HuH-7 (cell line): ENCODE results near the gene RIMS1.
A peak's percentile ranks its signal among the peaks of the same experiment; 100 is the strongest.

Experiments used
- DNase-seq: peaks from one replicate; pipeline ENCODE4 v3.0.0; 2011; ENCODE audit warnings: low spot score

Gene RIMS1

GRCh38 chr6:72238900-72239299 lies 352.6 kb downstream of the RIMS1 start:
- DNase-seq, result no peak

DNA sequence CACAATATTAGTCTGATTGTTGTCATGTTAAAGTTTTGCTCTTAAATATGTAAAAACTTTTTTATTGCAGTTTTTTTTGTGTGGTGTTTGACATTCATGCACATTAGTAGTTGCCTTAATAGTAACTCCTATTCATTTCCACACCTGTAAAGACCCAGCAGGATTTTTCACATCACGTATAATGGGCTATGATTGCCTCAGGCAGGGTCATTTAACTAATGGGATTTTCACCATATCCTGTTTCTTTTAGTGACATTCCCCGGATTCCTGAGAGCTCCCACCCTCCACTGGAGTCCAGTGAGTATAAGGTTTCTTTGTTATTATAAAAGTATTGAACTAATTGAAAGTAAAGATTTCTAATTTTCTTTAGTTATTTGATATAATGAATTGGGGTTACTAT lies 359.2 kb downstream of the RIMS1 start:
- no peak for DNase-seq

DNA sequence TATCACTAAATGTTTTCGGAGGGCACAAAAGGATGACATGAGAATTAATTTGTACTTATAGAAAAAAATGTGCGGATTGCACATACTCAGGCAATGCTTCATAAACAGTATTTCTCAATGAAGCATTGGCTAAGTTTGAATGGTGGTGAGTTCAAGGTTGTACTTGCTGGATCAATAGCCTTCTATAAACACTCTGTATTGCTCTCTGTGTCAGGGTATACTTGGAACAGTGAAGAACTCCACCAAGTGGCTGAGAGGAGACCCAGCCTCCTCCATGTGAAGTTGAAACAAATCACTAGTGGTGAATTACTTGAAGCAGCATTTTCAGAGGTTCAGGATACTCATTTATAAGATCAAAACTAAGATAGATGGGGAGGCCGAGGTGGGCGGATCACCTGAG lies 360.6 kb downstream of the RIMS1 start:
- DNase-seq, result peak; percentile 3

- no peak for DNase-seq
Measured at GRCh38 chr6:72248621-72249020, 362.3 kb downstream of the RIMS1 start.

GRCh38 chr6:72250664-72251063 lies 364.3 kb downstream of the RIMS1 start:
- DNase-seq, result no peak

- no peak for DNase-seq
Measured at GRCh38 chr6:72260489-72260888, 374.1 kb downstream of the RIMS1 start.

DNA sequence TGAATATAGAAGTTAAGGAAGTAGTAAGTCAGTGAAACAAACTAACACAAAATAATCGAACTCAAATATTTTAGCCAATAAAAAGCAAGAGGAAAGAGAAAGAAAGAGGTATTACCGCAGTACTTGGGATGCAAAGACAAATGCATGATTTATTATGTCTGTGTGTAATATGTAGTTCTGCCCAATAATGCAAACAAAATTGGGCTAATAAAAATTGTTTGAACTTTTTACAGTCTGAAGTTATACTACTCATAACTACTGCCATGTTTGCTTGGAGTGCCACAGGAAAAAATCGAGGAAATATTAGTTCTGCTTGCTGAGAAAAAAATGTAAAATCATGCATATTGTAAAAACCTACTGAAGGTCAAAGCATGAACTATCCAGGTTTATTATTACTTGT lies 375.2 kb downstream of the RIMS1 start:
- no peak for DNase-seq

GRCh38 chr6:72262254-72262653 lies 375.9 kb downstream of the RIMS1 start:
- DNase-seq, result no peak

DNA sequence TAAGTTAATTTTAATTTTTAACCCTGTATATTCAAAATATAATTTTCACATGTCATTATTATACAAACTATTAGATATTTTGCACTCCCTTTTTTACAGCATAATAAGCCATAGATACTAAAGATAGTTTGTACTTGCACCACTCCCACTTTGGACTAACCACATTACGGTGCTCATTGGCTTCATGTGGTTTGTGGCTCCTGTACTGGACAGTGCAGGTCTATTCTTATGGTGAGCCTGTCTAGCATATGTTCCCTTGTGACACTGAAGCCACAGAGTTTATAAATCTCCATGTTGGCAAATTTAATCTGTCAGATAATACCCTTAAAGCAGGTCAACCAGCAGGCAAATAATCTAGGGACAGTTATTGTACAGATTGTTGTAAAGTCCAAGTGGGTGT lies 381.1 kb downstream of the RIMS1 start:
- no peak for DNase-seq

DNA sequence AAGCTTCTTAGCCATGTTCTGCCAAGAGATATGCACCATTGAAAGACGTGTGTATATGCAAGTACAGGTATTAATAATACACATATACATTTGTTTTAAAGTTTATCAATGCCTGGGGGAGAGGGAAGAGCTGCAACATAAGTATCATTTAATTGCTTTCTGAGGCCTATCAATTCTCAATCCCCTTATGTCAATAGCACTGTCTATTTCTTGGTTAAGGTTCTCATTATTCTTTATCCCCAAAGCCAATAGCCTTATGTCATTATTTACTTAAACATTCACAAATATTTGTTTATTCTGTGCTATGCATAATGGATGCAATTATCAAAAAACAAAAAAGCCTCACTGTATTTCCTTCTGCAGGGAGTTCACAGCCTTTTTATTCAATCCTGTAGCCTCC lies 385.2 kb downstream of the RIMS1 start:
- no peak for DNase-seq

GRCh38 chr6:72272958-72273357 lies 386.6 kb downstream of the RIMS1 start:
- DNase-seq, result no peak

- DNase-seq, result no peak
Measured at GRCh38 chr6:72275888-72276287, 389.5 kb downstream of the RIMS1 start.

- DNase-seq, result no peak
Measured at GRCh38 chr6:72282201-72282600, 395.9 kb downstream of the RIMS1 start.

- DNase-seq, result no peak
Measured at GRCh38 chr6:72283571-72283970, 397.2 kb downstream of the RIMS1 start.

DNA sequence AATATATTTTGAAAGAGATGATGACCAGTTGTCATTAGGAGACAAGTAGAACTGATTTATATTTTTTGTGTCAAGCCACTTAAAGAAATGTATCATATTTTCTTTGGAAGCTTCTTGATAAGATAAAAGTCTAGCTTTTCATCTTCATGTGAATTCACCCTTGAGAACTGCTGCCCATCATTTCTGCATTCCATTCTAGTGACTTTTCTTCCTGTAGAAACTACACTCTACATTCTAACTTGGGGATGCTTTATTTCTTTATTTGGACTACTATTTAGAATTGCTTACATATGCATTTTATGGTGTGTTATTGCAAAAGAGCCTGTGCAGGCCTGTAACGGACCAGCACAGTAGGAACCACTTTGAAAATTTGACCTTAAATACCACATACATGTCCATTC lies 400.6 kb downstream of the RIMS1 start:
- DNase-seq, result no peak

GRCh38 chr6:72287801-72288200 lies 401.5 kb downstream of the RIMS1 start:
- no peak for DNase-seq

- no peak for DNase-seq
Measured at GRCh38 chr6:72288592-72288991, 402.2 kb downstream of the RIMS1 start.

- no peak for DNase-seq
Measured at GRCh38 chr6:72290620-72291019, 404.3 kb downstream of the RIMS1 start.

- DNase-seq, result no peak
Measured at GRCh38 chr6:72296375-72296774, 410.0 kb downstream of the RIMS1 start.

DNA sequence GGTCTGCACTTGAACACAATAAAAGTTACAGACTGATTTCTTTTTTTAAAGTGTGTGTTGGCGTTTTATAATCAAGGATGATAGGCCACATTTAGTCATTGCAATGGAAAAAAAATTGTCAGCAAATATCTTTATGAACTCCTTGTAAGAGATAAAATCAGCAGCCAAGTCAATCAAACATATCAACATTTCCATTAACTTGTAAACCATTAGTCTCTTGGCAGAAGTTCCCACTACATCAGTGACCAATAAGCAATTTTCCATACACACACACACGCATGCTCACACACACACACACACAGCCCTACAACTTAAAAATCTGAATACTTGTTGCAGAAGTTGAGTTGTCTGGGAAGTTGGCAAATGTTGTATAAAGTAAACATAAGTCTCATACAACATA lies 419.6 kb downstream of the RIMS1 start:
- no peak for DNase-seq

- no peak for DNase-seq
Measured at GRCh38 chr6:72316675-72317380, 430.5 kb downstream of the RIMS1 start.

- no peak for DNase-seq
Measured at GRCh38 chr6:72321788-72322187, 435.4 kb downstream of the RIMS1 start.

GRCh38 chr6:72322771-72323170 lies 436.4 kb downstream of the RIMS1 start:
- no peak for DNase-seq

DNA sequence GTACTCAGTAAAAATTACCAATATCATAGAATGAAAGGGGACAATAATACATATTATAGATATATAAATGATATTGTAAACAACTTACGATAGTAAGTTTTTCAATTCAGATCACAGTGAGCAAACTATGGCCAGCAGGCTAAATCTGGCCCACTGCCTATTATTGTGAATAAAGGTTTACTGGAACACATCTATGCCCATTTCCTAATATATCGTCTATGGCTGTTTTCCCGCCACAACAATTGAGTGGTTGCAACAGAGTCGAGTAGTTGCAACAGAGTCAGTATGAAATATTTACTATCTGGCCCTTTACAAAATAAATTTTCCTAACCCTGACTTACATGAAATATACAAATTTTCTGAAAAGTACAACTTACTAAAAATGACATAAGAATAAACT lies 438.2 kb downstream of the RIMS1 start:
- no peak for DNase-seq

DNA sequence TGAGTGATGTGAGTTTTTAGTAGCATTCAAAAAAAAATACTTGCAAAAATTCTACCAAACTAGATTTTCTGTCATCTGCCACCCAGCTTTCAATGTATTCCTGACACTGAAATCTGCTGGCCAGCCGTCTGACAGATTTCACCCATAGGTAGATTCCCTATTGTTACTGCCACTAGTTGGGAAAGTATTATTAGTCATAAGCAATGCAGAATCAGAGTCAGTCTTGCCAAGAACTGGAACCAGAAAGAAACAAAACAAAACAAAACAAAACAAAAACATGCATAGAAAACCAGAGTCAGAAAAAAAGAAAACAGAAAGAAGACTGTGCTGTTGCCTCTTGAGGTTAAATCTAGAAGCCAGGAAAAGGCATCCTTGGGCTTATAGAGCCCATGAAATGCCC lies 442.4 kb downstream of the RIMS1 start:
- no peak for DNase-seq
